Immature natural killer cell (primary cell): ENCODE data around the gene PRKCA. TPM values are rescaled to one million over a fixed set of nuclear protein-coding genes. Genes with fewer than 3 reads are reported as not detected.

Source experiments
- DNase-seq, 3 donors: peaks; one replicate each; pipeline ENCODE4 v3.0.0; 2022; ENCODE audit warnings: mixed read lengths in 1 of 3
- H3K27ac Mint-ChIP-seq, 6 donors: one replicate each; pipeline ENCODE4 v1.8.0; 2020; ENCODE audit warnings: mixed read lengths in 6 of 6, mild to moderate bottlenecking in 5 of 6, inconsistent platforms in 4 of 6, moderate library complexity in 3 of 6
- H3K27me3 Mint-ChIP-seq, 3 donors: one replicate each; pipeline ENCODE4 v1.8.0; 2020 to 2021; ENCODE audit warnings: low read depth in 3 of 3, mild to moderate bottlenecking in 3 of 3, mixed read lengths in 3 of 3, moderate library complexity in 3 of 3, inconsistent platforms in 1 of 3
- H3K36me3 Mint-ChIP-seq, 3 donors: one replicate each; pipeline ENCODE4 v1.8.0; 2020; ENCODE audit warnings: mixed read lengths in 3 of 3, inconsistent platforms in 2 of 3, mild to moderate bottlenecking in 2 of 3
- H3K4me1 Mint-ChIP-seq, 2 donors: one replicate each; pipeline ENCODE4 v1.8.0; 2020; ENCODE audit warnings: inconsistent platforms in 2 of 2, mild to moderate bottlenecking in 2 of 2, mixed read lengths in 2 of 2, moderate library complexity in 1 of 2
- H3K4me3 Mint-ChIP-seq, 5 donors: one replicate each; pipeline ENCODE4 v1.8.0; 2020; ENCODE audit warnings: mild to moderate bottlenecking in 5 of 5, mixed read lengths in 5 of 5, inconsistent platforms in 3 of 5, moderate library complexity in 3 of 5
- H3K9me3 Mint-ChIP-seq, 6 donors: one replicate each; pipeline ENCODE4 v1.8.0; 2020; ENCODE audit warnings: mild to moderate bottlenecking in 6 of 6, mixed read lengths in 6 of 6, inconsistent platforms in 4 of 6, moderate library complexity in 3 of 6
- polyA plus RNA-seq, 3 donors: library from polyadenylated mRNA; unstranded; fragments of 300-500 nt; fragmentation: Illumina TruSeq; gene quantifications; one replicate each; pipeline ENCODE4 v1.2.3, GENCODE V29; 2021

The PRKCA gene
- polyA plus RNA-seq, 3 donors from 2014 or later = 0.18 to 1.3 (median 0.28) TPM

DNA sequence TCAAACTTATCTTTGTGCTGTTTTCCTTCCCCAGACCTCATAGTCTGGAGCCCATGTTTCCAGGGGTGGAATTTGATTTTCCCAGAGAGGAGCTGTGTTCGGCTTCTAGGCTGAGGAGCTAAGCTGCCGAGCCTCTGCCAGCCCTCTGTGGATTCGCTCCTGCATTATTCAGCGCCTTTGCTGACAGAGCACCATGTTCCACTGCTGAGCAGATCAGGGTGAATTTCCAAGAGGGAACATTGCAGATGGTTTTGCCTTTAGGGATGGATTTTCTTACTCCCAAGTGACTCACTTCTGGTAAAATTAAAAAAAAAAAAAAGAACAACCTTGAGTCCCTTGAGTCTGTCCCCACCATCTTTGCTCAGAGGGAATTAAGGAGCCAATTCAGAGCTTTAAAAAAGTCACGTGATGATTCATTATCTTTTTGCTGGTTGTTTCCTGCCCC is 229.5 kb downstream of the PRKCA start:
- DNase-seq = no peak
- Mint-ChIP-seq H3K4me1 (peaks cover 0 to 8% of the 10 kb centered on the region in 2 donors), H3K9me3 (peaks cover 0 to 1% (median 0%) of the 10 kb centered on the region in 6 donors), H3K27ac (no peak overlapping the region), H3K36me3 (peaks cover 0 to 10% (median 4%) of the 10 kb centered on the region in 3 donors), H3K27me3 (peaks cover 0 to 4% (median 0%) of the 10 kb centered on the region in 3 donors), H3K4me3 (no peak overlapping the region)

- H3K4me3 Mint-ChIP-seq = no peak overlapping the region
- H3K9me3 Mint-ChIP-seq = peaks cover 0 to 1% (median 0%) of the 10 kb centered on the region in 6 donors
- H3K27ac Mint-ChIP-seq = no peak overlapping the region
- no peaks in the 10 kb centered on the region for H3K4me1 Mint-ChIP-seq
- DNase-seq = no peak
- peaks cover 0 to 4% (median 1%) of the 10 kb centered on the region in 3 donors for H3K27me3 Mint-ChIP-seq
- H3K36me3 Mint-ChIP-seq = peaks cover 0 to 6% (median 2%) of the 10 kb centered on the region in 3 donors
These were observed 231.2 kb downstream of the PRKCA start for GRCh38 chr17:66533572-66533971.

GRCh38 chr17:66533986-66534385 is 231.6 kb downstream of the PRKCA start:
- H3K4me1 Mint-ChIP-seq = no peaks in the 10 kb centered on the region
- H3K27ac Mint-ChIP-seq = no peak overlapping the region
- H3K36me3 Mint-ChIP-seq = peaks cover 0 to 3% (median 0%) of the 10 kb centered on the region in 3 donors

DNA sequence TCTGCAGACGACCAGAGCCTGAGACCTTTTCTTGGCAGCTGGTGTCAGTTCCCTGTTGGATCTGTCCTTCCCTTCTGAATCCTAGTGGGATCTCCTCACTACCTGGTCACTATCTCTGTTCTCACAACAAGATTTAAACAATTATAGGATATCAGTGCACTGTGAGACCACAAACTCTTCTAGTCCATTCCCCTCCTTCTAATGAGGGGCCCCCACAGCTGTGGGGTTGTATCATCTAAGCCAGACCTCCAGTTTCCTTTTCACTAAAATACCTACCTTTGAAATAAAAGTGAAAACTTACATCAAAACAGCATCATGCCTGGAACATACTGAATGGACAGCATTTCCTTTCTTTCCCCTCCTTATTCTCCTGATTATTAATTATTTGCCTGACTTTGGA is 233.2 kb downstream of the PRKCA start:
- H3K27me3 Mint-ChIP-seq = peaks cover 0 to 4% (median 1%) of the 10 kb centered on the region in 3 donors
- H3K36me3 Mint-ChIP-seq = peaks cover 0 to 3% (median 0%) of the 10 kb centered on the region in 3 donors
- H3K4me1 Mint-ChIP-seq = peaks cover 10 to 11% of the 10 kb centered on the region in 2 donors
- H3K27ac Mint-ChIP-seq = peak overlapping the region in 2 of 6 donors; percentile 51 to 66
- DNase-seq = no peak
- H3K4me3 Mint-ChIP-seq = no peak overlapping the region
- H3K9me3 Mint-ChIP-seq = peaks cover 0 to 1% (median 0%) of the 10 kb centered on the region in 6 donors

More at GRCh38 chr17:66533986-66534385, 231.6 kb downstream of the PRKCA start:
- no peak overlapping the region for H3K4me3 Mint-ChIP-seq
- DNase-seq = no peak
- peaks cover 0 to 4% (median 1%) of the 10 kb centered on the region in 3 donors for H3K27me3 Mint-ChIP-seq
- H3K9me3 Mint-ChIP-seq = peaks cover 0 to 1% (median 0%) of the 10 kb centered on the region in 6 donors

DNA sequence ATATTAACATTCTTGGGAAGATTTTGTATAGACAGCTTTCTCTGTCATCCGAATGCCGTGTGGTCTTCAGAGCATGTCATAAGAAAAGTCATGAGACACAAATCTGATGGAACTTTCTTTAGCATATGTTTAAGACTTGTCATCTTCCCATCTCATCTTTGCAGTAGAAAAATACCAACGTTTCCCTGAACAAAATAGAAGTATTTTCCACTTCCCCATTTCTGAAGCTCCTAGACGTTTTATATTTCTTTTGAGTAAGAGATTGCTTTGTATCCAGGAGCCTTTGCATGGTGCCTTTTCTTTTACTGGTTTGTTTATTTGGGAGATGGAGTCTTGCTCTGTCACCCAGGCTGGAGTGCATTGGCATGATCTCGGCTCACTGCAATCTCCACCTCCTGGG is 235.1 kb downstream of the PRKCA start:
- Mint-ChIP-seq H3K27me3 (peaks cover 0 to 2% (median 1%) of the 10 kb centered on the region in 3 donors), H3K27ac (peak overlapping the region in 2 of 6 donors; percentile 36 to 47)

DNA sequence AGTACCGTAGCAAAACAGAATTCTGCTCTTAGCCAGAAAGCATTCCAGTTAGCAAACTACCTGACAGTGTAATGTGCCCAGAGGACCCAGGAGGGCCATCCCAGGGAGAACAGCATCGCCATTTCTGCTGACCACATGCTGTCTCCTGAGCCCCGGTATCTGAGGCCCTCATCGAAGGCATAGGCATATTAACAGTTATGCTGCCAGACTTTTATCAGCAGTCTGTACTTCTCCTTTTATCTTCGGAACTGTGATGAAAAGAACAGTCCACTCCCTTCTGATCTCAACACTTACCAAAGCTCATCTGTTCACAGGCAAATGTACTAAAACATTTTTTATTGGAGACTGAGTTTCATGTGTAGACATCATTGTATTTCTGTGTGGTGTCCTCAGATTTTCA is 236.4 kb downstream of the PRKCA start:
- peak overlapping the region in 1 of 6 donors; percentile 47 for H3K27ac Mint-ChIP-seq

More for the DNA sequence above, 235.1 kb downstream of the PRKCA start:
- Mint-ChIP-seq H3K36me3 (peaks cover 0 to 3% (median 0%) of the 10 kb centered on the region in 3 donors), H3K4me3 (no peak overlapping the region), H3K9me3 (peaks cover 0 to 1% (median 0%) of the 10 kb centered on the region in 6 donors), H3K4me1 (peaks cover 29 to 30% of the 10 kb centered on the region in 2 donors)
- no peak for DNase-seq

DNA sequence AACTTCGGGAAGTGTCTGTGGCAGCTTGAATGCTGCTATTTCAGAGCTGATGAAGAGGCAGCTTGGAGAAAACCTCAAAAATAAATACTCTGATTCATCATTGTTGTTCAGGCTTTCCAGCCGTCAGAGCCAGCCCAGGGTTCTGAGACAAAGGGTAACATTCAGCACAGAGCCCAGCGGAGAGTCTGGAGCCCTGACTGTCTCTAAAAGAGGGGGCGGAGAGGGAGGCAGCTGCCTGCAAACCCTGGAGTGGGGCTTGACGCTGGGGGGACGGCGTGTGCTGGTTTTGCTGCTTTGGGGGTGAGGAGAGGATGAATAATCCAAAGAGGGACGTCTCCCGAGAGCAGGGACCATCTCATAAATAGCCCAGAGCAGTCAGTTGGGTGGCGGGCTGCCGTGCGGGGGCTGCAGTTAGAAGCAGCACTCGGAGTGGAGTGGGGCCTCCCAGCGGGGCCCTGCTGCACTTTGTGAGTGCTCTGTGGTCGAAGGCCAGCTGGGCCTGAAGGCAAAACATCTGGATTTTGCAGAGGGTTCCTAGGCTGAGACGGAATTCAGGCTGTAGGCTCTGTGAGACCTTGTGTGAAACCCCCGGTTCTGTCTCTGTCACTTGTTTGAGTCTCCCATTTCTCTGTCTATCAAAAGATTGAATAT is 237.8 kb downstream of the PRKCA start:
- peaks cover 47 to 52% of the 10 kb centered on the region in 2 donors for H3K4me1 Mint-ChIP-seq
- no peaks in the 10 kb centered on the region for H3K9me3 Mint-ChIP-seq
- DNase-seq = no peak
- H3K4me3 Mint-ChIP-seq = peak overlapping the region in 1 of 5 donors; percentile 3
- peaks cover 0 to 2% (median 1%) of the 10 kb centered on the region in 3 donors for H3K27me3 Mint-ChIP-seq
- peak overlapping the region in 5 of 6 donors; percentile 40 to 91 (median 82) for H3K27ac Mint-ChIP-seq
- no peaks in the 10 kb centered on the region for H3K36me3 Mint-ChIP-seq

More for the DNA sequence above, 236.4 kb downstream of the PRKCA start:
- Mint-ChIP-seq H3K4me3 (no peak overlapping the region), H3K9me3 (peaks cover 0 to 1% (median 0%) of the 10 kb centered on the region in 6 donors), H3K27me3 (peaks cover 0 to 2% (median 1%) of the 10 kb centered on the region in 3 donors), H3K36me3 (peaks cover 0 to 3% (median 0%) of the 10 kb centered on the region in 3 donors), H3K4me1 (peaks cover 42 to 43% of the 10 kb centered on the region in 2 donors)
- no peak for DNase-seq

DNA sequence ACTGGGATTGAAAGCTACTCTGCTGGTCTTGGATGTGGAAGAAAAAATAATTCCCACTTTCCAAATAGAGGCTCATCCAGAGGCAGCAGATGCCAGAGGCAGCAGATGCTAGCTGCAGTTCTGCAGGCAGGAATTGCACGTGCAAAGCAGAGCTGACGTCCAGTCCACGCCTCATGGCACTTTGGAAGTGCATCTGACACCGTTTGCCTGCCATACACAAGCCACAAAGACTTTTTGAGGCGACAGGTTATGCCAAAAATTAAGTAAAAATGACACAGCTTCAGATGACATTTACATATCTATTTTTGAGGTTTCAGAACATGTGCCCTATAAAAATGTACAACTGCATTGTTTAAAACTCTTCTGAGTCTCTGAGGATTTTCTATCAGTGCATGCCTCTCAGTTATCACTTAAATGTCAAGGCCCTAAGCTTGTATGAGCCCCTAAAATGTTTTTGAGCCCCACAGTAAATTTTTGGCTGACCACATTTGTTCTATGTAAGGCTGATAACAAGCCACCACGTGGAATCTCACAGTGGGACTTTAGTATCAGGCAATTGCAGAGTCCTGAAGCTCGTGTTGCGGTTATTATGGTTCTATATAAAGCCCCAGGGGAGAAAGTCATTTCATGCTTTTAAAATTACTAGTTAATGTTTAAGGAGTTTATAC is 239.2 kb downstream of the PRKCA start:
- Mint-ChIP-seq H3K36me3 (peaks cover 0 to 8% (median 0%) of the 10 kb centered on the region in 3 donors), H3K4me1 (peaks cover 54 to 65% of the 10 kb centered on the region in 2 donors), H3K27ac (peak overlapping the region; percentile 62 to 92 (median 88)), H3K27me3 (peaks cover 0 to 1% (median 0%) of the 10 kb centered on the region in 3 donors), H3K4me3 (peak overlapping the region; percentile 39 to 83 (median 79)), H3K9me3 (no peaks in the 10 kb centered on the region)
- DNase-seq = peak in 1 of 3 donors; percentile 9

DNA sequence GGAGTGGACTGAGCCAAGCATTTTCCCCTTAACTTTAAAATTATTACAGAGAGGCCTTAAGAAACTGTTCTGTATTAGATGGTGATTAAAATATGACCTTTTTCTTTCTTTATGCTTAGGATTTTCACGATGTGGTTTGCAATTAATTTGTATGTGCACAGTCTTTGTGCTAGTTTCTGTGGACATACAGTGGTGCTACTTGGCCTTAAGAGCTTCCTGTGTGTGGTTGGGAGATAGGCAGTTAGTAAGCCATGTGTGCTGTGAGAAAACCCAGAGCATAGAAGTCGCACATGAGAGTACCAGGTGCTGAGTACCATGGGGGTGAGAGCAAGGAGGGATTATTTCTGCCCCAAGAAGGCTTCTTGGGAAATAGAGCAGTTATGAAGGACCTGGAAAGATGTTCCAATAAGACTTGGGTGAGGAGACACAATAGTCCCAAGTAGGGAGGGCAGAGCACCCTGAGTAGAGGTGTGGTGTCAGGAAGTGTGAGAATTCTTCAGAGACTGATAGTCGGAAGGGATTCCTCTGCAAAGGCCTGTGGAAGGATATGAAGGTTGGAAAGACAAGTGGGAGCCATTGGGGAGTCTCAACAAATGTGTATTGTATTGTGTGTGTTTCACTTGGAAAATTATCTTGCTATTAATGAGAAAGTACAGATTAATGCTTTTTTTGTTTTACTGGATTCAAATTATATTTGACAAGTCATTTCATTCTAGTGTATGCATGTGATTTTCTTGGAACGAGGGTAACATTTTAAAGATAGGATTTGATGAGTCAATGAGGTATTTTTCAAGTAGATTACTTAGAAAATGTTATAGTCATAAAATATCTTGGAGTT is 239.9 kb downstream of the PRKCA start:
- H3K4me3 Mint-ChIP-seq = peak overlapping the region; percentile 39 to 83 (median 79)
- peaks cover 0 to 11% (median 4%) of the 10 kb centered on the region in 3 donors for H3K36me3 Mint-ChIP-seq
- DNase-seq = peak; percentile 23 to 47 (median 43)
- peak overlapping the region; percentile 71 to 92 (median 88) for H3K27ac Mint-ChIP-seq
- H3K27me3 Mint-ChIP-seq = peaks cover 0 to 1% (median 0%) of the 10 kb centered on the region in 3 donors
- no peaks in the 10 kb centered on the region for H3K9me3 Mint-ChIP-seq
- peaks cover 61 to 73% of the 10 kb centered on the region in 2 donors for H3K4me1 Mint-ChIP-seq

DNA sequence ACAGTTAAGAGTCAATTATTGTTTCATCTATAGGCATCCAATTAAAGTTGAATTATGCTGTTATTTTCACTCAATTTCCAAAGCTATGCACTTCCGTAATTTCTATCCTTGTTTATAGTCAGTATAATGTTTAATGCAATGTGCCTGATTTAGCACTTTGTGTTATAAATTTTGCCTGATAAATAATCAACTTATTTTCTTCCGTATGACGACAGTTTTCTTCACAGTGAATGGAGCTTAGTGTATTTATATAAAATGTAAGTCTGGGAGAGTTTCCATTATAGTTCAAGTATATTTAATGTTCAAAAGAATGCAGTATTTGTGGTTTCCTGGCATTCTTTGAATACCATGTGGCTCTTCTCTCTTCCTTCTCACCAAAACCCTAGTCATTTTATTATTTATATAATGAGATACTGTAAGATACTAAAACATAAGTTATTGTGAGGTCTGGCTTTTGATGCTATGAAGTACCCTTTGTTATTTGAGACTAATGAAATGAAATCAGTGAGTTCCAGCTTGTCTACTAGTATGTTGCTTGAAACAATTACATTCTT is 240.6 kb downstream of the PRKCA start:
- Mint-ChIP-seq H3K27me3 (peaks cover 0 to under 1% (median 0%) of the 10 kb centered on the region in 3 donors), H3K4me3 (peak overlapping the region; percentile 38 to 82 (median 75)), H3K36me3 (peaks cover 0 to 11% (median 4%) of the 10 kb centered on the region in 3 donors), H3K9me3 (no peaks in the 10 kb centered on the region), H3K27ac (peak overlapping the region; percentile 75 to 92 (median 88)), H3K4me1 (peaks cover 68 to 80% of the 10 kb centered on the region in 2 donors)
- DNase-seq = no peak

GRCh38 chr17:66543526-66543925 is 241.1 kb downstream of the PRKCA start:
- H3K9me3 Mint-ChIP-seq = no peaks in the 10 kb centered on the region
- H3K27ac Mint-ChIP-seq = peak overlapping the region; percentile 75 to 92 (median 84)
- peaks cover 73 to 84% of the 10 kb centered on the region in 2 donors for H3K4me1 Mint-ChIP-seq
- no peak for DNase-seq
- peaks cover 0 to 11% (median 4%) of the 10 kb centered on the region in 3 donors for H3K36me3 Mint-ChIP-seq
- H3K4me3 Mint-ChIP-seq = peak overlapping the region; percentile 23 to 82 (median 75)
- peaks cover 0 to 2% (median 0%) of the 10 kb centered on the region in 3 donors for H3K27me3 Mint-ChIP-seq

DNA sequence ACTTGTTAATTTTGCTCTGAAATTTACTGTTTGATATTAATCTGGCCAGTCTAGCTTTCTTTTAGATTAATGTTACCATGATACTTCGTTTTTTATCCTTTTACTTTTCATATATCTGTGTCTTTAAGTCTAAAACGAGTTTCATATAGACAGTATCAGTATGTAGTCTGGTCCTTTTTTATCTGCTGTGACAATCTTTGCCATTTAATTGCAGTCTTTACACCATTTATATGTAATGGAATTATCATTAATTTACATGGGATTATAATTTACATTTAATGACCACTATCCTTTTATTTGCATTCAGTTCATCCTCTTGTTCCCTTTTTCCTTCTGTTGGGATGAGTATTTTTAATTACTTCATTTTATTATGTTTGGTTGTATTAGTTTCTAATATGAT is 243.5 kb downstream of the PRKCA start:
- Mint-ChIP-seq H3K36me3 (peaks cover 0 to 11% (median 4%) of the 10 kb centered on the region in 3 donors), H3K4me3 (peak overlapping the region in 1 of 5 donors; percentile 2), H3K27ac (peak overlapping the region in 5 of 6 donors; percentile 29 to 94 (median 72)), H3K4me1 (peaks cover 84 to 94% of the 10 kb centered on the region in 2 donors), H3K27me3 (peaks cover 0 to 2% (median 0%) of the 10 kb centered on the region in 3 donors), H3K9me3 (no peaks in the 10 kb centered on the region)
- DNase-seq = no peak
